A673 (cell line): ENCODE measurements around the gene CCDC9B. TPM values are rescaled to one million over a fixed set of nuclear protein-coding genes. Genes with fewer than 3 reads are reported as not detected.

Experiments used
- BruUV-seq: library from RNA; stranded (reverse); fragments of 400-500 nt; replicated peaks from 2 replicates; lab custom pipeline; 2021; lab: Mats Ljungman, UMichigan
- CTCF ChIA-PET: fragments of 300-600 bp; sonication (Branson Sonifier 250); formaldehyde crosslinking; loops from one replicate; lab custom pipeline; 2022; ENCODE audit warnings: antibody characterized with exemption; lab: Charles Lee
- POLR2A ChIA-PET: fragments of 300-600 bp; sonication (Branson Sonifier 250); formaldehyde crosslinking; loops from one replicate; lab custom pipeline; 2022; ENCODE audit warnings: antibody characterized with exemption; ENCODE audit not compliant: low non-redundant PET; lab: Charles Lee
- DNase-seq: peaks from one replicate; pipeline ENCODE4 v3.0.0-alpha.2; 2015; ENCODE audit warnings: low spot score
- H3K27ac ChIP-seq: fragments of 200-600 bp; sonication (generic); 2 replicates; pipeline ENCODE4 v1.5.1; 2016; ENCODE audit warnings: mixed run types, low read depth, mild to moderate bottlenecking, mixed read lengths, antibody characterized with exemption, low read length; ENCODE audit not compliant: poor library complexity, severe bottlenecking
- H3K27me3 ChIP-seq: fragments of 200-600 bp; sonication (generic); replicated peaks from 2 replicates; pipeline ENCODE4 v1.6.1; 2017; ENCODE audit warnings: mixed run types, low read depth, mild to moderate bottlenecking, mixed read lengths, antibody characterized with exemption, low read length; ENCODE audit not compliant: insufficient read depth, poor library complexity
- H3K36me3 ChIP-seq: fragments of 200-600 bp; sonication (generic); 2 replicates; pipeline ENCODE4 v1.6.1; 2016; ENCODE audit warnings: mixed run types, mild to moderate bottlenecking, mixed read lengths, antibody characterized with exemption, low read length; ENCODE audit not compliant: insufficient read depth, poor library complexity, severe bottlenecking
- H3K4me1 ChIP-seq: fragments of 200-600 bp; sonication (generic); 2 replicates; pipeline ENCODE4 v1.6.1; 2017; ENCODE audit warnings: mixed run types, mild to moderate bottlenecking, mixed read lengths, antibody characterized with exemption, low read length; ENCODE audit not compliant: insufficient read depth, poor library complexity, severe bottlenecking
- H3K4me3 ChIP-seq: fragments of 200-600 bp; sonication (generic); 2 replicates; pipeline ENCODE4 v1.5.1; 2016; ENCODE audit warnings: low read depth, mixed run types, mild to moderate bottlenecking, mixed read lengths, low read length; ENCODE audit not compliant: poor library complexity, severe bottlenecking
- H3K9me3 ChIP-seq: fragments of 200-600 bp; sonication (generic); 2 replicates; pipeline ENCODE4 v1.6.1; 2016; ENCODE audit warnings: mixed run types, low read depth, mild to moderate bottlenecking, mixed read lengths, antibody characterized with exemption, low read length; ENCODE audit not compliant: poor library complexity, severe bottlenecking
- EZH2 ChIP-seq: fragments of 200-600 bp; sonication (generic); IDR thresholded peaks from 2 replicates; pipeline ENCODE4 v1.6.1; 2017; ENCODE audit warnings: borderline replicate concordance, low read depth, mild to moderate bottlenecking, mixed read lengths, antibody characterized with exemption, low read length; ENCODE audit not compliant: poor library complexity, severe bottlenecking
- intact Hi-C: fragments of 100-400 bp; cut with micrococcal nuclease; formaldehyde crosslinking; loops from one replicate; pipeline ENCODE4 v1.10.0; 2022; ENCODE audit not compliant: unreplicated experiment
- total RNA-seq: library from RNA; stranded (reverse); gene quantifications from 2 replicates; pipeline ENCODE4 v1.2.3, GENCODE V29; 2021
- TF ChIP-seq, protein P1 (sequence below): fragments of 300-800, 200-600 bp; sonication (generic); conservative IDR thresholded peaks from 2 replicates; pipeline ENCODE4 v1.5.1; 2017; ENCODE audit warnings: low read depth, mild to moderate bottlenecking, antibody characterized with exemption, low read length, moderate library complexity, mixed read lengths

CCDC9B gene
- total RNA-seq, 1 experiment from 2014 or later = 8.6 TPM

DNA sequence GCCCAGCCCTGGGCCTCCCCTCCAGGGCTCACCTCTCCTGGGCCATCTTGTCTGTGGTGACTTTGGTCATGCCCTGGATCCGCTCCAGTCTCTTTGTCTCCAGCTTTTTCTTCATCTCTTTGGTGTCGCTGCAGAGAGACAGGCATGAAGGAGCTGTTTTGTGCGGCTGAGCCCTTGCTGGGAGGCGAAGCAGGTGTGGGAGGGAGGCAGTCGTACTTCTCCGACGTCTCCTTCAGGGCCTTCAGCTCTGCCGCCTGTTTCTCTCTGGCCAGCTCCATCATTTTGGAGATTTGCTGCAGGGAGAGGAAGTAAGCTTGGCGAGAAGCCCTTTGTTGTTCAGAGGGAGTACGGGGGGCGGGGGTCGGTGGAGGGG is 50.2 kb downstream of the CCDC9B start:
- Histone ChIP-seq H3K4me1 (peaks cover 26% of the 10 kb centered on the region), H3K27ac (no peak overlapping the region), H3K36me3 (no peaks in the 10 kb centered on the region), H3K9me3 (no peaks in the 10 kb centered on the region), H3K27me3 (no peaks in the 10 kb centered on the region), H3K4me3 (no peak overlapping the region)
- DNase-seq = no peak
- TF ChIP-seq, protein P1, sequence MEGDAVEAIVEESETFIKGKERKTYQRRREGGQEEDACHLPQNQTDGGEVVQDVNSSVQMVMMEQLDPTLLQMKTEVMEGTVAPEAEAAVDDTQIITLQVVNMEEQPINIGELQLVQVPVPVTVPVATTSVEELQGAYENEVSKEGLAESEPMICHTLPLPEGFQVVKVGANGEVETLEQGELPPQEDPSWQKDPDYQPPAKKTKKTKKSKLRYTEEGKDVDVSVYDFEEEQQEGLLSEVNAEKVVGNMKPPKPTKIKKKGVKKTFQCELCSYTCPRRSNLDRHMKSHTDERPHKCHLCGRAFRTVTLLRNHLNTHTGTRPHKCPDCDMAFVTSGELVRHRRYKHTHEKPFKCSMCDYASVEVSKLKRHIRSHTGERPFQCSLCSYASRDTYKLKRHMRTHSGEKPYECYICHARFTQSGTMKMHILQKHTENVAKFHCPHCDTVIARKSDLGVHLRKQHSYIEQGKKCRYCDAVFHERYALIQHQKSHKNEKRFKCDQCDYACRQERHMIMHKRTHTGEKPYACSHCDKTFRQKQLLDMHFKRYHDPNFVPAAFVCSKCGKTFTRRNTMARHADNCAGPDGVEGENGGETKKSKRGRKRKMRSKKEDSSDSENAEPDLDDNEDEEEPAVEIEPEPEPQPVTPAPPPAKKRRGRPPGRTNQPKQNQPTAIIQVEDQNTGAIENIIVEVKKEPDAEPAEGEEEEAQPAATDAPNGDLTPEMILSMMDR = no peak
- no peak for TF ChIP-seq EZH2
- ChIA-PET POLR2A (no interaction called here), CTCF (interaction anchor here (1.2 to 2.7 kb wide), 2 partner anchors 12 to 16 kb away, joined by 9 to 10 read pairs; no protein-coding TSS in a partner anchor)
- intact Hi-C loops = no loop called here
- no TSS peak for BruUV-seq

- Histone ChIP-seq H3K4me1 (peaks cover 35% of the 10 kb centered on the region), H3K27me3 (no peaks in the 10 kb centered on the region), H3K27ac (no peak overlapping the region), H3K36me3 (no peaks in the 10 kb centered on the region), H3K4me3 (no peak overlapping the region), H3K9me3 (no peaks in the 10 kb centered on the region)
- no TSS peak for BruUV-seq
- intact Hi-C loops = no loop called here
- no peak for TF ChIP-seq EZH2
- TF ChIP-seq, protein P1 = no peak
- ChIA-PET CTCF (interaction anchor here (1.1 to 1.3 kb wide), 2 partner anchors 10 to 14 kb away, joined by 3 to 6 read pairs; no protein-coding TSS in a partner anchor), POLR2A (no interaction called here)
- DNase-seq = no peak
Observed at GRCh38 chr15:40289140-40289775, 51.5 kb downstream of the CCDC9B start.

DNA sequence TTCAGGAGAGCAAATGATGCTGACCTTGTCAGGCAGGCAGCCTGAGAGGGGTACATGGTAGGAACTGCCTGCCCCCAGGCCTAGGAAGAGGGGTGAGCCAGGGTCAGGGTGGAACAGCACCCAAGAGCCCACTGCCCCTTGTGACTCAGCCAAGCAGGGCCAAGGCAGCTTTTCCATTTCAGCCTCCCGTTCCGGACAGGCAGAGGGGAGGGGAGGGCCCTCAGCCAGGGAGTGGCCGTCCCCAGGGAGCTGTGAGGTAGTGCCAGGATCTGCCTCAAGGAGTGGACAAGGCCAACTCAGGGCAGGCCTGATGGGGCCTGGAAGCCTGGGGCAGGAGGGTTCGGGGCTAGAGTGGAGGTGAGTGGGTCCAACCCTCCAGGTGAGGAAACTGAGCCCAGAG is 52.8 kb downstream of the CCDC9B start:
- intact Hi-C loops = no loop called here
- TF ChIP-seq EZH2 = no peak
- TF ChIP-seq, protein P1 = no peak
- ChIA-PET POLR2A (no interaction called here), CTCF (no interaction called here)
- no TSS peak for BruUV-seq
- Histone ChIP-seq H3K27me3 (no peaks in the 10 kb centered on the region), H3K9me3 (no peaks in the 10 kb centered on the region), H3K4me3 (no peak overlapping the region), H3K27ac (no peak overlapping the region), H3K4me1 (peaks cover 39% of the 10 kb centered on the region), H3K36me3 (no peaks in the 10 kb centered on the region)
- no peak for DNase-seq
